Inflammatory macrophage treated with lipopolysaccharide for 1 hour (primary cell): Measurements from ENCODE around the gene DGCR8.

ENCODE experiments used
- DNase-seq, 2 donors: peaks; one replicate each; pipeline ENCODE4 v3.0.0-alpha.2; 2020 to 2022

Gene DGCR8

DNA sequence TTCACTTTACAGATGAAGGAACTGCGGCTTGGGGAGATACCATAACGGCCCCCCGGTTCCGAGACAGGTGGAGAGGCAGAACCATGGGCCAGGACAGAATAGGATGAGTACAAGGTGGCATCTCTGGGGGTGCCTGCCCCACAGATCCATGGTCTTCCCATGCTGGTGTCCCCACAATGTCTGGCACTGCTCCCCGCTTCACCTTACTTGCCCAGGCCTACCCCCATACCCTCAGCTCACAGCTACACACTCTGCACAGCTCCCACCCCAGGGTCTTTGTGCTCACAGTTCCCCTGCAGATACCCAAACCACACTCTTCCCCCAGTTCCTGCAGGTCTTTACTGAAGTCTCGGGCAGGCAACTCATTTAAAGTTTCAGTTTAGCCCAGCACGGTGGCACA is 11.4 kb upstream of the DGCR8 start:
- no peak for DNase-seq

DNA sequence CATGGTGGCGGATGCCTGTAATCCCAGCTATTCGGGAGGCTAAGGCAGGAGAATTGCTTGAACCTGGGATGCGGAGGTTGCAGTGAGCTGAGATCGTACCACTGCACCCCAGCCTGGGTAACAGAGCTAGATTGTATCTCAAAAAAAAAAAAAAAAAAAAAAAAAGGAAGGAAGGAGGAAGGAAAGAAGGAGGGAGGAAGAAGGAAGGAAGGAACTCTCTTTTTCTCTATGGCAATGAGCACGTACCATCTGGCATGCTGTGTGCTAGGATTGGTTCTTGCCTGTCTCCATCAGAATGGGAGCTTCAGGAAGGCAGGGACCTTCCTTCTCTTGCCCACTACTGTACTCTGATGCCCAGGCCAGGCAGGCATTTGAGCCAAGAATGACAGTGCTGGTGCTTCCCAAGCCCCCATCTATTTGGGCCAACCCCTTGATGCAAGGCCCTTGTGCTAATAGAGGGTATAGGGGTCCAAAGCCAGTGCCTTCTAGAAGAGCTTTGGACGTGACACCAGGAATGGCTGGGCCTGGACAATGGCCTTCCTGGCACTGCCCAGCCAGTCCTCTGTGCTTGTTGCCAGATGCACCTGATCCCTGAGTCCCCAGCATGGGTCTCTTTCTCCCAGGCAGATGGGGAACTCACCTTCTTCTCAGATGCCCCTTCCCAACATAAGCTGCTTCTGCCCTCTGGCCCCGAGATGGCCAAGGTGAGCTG is 10.6 kb upstream of the DGCR8 start:
- DNase-seq, result no peak

DNA sequence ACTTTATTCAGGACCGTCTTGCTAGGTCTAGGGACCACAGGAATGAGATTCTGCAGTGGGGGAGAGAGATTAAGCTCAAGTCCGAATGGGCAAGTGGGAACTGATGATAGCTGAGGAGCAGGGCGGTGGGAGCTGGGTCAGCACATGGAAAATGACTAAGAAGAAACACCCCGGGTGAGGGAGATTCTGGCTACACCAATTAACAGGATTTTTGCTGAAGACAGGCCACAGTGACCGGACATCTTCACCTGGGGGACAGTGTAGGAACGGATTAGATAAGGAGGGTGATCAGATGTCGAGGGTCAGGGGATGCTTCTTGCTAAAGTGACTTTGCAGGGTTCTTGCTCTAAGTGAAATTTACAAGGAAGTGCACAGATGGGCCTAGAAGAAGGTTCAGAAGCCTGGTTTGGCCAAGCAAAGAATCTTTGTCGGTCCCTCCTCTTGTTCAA is 8.5 kb upstream of the DGCR8 start:
- no peak for DNase-seq

DNA sequence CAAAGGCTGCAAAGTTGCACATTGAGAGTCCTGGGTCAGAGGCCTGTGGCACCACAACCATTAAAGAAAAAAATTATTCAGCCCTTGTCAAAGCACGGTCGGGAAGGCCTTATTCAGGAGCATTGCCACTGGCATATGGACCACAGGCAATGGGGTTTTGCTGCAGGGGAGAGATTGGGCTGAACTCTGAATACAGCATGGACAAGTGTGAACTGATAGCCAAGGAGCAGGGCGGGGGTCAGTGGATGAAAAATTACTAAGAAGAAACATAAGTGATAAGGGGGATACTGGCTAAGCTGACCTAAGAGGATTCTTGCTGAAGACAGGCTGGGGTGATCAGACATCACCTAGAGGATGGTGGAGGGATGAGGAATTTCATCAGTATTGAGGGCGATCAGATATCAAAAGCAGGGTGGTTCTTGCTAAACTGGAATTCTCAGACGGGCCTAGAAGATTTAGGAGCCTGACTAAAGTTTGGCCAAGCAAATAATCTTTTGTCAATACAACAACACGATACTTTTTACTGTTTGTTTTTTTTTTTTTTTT is 3.3 kb upstream of the DGCR8 start:
- DNase-seq, result no peak

DNA sequence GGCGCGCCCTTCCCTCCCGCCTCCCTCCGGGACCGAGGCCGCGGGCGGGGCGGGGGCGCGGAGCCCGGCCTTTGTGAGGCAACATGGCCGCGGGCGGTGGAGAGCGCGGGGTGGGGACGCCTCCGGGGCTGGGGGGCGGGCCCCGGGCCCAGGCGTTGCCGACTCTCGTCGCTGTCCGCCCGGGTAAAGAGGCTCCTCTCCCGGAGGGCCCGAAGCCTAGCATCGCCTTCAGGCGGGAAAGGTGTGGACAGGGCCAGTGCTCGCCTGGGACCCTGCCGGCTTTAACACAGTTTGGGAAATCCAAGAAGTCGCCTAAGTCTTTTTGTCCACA is 369 bp downstream of the DGCR8 start:
- peak; percentile 39 to 60 for DNase-seq

DNA sequence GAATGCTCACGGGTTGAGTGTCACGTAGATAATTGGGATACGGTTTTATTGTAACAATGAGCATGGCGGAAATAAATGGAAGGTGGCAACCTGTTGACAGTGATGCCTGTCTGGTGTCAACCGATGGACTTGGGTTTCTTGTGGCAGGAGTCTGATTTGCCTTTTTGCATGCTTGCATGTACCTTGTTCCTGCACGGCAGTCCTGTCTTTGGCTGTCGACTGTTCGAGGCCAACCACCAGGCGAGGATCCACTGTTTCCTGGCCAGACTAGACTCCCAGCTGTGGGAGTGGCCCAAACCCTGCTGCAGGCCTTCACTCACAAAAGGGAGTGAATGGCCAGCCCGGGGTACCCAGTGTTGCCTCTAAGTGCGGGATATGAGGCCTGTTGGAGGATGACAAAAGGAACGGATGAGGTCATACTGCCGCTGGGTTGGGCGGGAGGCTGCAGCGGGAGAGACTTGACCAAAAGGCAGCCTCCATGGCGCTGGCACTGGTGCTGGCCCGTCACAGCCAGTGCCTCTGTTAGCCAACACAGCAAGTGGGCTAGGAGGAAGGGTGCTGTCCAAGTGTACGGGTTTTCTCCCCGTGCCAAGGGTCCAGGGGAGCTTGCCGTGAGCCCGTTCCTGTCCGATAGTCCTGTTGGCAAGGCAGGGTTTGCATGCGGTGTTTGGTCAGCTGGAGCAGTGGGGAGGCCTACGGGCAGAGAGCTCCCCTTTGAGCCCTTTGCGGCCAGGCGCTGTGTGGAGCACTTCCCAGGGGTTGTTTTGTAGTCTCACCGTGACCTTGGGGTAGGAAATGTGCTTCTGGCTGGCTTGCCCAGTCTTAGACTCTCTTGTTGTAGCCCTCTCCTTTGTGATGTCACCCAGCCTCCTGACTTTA is 974 bp downstream of the DGCR8 start:
- peak; percentile 7 to 11 for DNase-seq

DNA sequence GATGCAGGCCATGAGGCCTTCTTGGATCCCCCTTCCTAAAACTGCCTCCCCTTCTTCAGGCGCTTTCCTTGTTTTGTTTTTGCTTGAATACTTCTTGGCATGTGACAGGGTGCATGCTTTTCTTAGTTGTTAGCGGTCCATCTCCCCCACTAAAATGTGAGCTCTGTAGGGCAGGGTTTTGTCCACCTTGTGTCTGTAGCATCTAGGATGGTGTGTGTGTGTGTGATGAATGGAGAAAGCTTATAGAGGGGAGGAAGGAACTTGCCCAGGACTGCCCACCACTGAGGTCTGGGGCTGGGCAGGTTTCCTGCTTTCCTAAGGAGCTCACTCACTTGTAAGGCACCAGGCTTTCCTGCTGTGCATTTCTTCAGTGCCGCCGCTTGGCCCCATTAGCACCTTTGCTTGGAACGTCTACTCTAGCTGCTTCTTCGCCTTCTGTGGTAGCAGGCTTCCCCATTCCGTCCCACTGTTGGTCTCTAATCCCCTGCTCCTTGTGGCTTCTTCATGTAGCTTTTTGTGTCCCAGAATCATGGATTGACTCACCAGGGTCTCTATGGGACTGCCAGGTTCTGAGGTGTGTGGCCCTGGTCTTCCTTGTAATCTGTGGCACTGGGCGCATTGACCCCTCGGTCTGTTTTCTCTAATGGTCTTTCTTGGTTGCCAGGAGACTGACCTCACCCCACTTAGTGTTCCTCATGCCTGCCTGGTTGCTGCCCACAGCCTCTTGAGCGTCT is 3.3 kb downstream of the DGCR8 start:
- DNase-seq, result no peak

DNA sequence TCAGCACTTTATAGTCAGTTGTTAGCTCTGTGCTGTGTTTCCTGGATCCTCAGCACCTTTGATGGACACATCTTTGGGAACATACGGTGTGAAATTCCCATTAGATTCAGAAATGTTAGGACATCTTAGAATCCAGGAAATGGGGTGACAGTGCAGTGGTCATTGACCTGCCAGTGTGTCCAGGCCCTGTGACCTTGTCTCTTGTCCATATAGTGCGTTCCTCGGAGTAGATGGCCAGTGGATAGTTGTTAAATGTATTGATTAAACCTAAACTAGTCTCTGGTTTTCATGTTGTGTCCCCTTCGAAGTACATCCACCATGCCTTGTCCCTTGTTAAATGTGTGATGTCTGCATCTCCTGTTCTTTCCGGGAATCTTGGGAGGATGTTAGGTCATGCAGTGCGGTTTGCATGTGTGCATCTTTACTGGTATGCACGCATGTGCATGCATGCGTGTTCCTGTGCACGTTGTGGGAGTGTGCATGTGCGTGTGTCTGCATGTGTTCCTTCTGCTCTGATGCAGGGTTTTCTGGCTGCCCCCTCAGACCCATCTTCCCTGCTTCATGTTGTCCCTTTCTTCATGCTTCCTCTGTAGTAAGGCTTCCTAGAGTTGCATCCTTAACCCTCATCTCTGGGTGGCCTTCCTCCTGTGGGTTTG is 4.0 kb downstream of the DGCR8 start:
- no peak for DNase-seq

DNA sequence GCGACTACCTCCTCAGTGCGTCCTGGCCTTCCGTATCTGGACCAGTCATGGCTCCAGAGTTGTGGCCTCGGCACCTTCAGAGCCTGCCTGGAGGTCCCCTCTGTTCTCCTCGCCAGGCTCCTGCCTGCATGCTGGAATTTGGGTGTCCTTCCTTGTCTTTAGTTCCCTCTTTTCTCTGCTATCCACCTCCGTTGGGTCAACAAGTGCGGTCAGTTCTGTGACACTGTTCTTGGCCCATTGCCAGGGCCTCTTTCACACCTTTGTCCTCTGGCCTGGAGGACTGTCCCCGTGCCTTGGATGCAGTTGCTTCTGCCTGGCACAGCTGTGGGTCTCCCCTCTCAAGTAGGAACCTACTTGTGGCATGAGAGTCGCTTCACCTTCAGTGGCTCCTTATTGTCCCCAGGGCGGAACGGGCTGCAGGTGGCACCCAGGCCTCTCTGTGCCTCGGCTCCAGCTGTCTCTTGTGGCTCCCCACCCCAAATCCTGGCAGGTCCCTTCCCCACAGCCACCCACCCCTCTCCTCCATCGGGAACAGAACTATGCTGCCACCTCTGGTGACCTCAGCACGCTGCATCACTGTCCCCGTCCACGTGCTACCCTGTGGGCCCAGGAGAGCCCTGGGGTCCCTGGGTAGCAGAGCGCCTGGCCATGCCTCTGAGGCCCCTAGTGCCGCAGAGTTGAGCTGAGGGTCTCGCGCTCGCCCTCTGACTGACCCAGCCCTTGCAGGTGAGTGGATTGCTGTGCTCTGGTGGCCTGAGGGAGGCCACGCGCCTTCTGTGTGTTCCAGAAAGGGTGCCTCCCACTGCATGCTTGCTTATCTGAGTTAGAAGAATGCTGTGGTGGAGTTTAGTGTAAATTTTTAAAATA is 4.7 kb downstream of the DGCR8 start:
- DNase-seq, result peak in 1 of 2 donors; percentile 6

DNA sequence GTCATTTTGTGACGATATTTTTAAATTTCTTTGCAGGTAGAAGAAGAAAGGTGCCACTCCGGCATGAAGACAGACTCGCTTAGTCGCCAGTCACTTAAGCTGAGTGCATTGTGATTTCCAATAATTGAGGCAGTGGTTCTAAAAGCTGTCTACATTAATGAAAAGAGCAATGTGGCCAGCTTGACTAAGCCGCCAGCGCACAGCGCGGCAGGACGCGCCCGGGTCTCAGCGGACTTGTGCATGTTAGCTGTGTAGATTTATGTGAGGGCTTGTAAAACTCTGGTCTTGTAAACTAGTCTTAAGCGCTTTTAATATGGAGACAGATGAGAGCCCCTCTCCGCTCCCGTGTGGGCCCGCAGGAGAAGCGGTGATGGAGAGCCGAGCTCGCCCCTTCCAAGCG is 5.6 kb downstream of the DGCR8 start:
- no peak for DNase-seq

DNA sequence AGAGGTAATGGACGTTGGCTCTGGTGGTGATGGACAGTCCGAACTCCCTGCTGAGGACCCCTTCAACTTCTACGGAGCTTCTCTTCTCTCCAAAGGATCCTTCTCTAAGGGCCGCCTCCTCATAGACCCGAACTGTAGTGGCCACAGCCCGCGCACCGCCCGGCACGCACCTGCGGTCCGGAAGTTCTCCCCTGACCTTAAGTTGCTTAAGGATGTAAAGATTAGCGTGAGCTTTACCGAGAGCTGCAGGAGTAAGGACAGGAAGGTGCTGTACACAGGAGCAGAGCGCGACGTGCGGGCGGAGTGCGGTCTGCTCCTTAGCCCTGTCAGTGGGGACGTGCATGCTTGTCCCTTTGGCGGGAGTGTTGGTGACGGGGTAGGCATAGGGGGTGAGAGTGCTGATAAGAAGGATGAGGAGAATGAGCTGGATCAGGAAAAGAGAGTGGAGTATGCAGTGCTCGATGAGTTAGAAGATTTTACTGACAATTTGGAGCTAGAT is 6.1 kb downstream of the DGCR8 start:
- no peak for DNase-seq

DNA sequence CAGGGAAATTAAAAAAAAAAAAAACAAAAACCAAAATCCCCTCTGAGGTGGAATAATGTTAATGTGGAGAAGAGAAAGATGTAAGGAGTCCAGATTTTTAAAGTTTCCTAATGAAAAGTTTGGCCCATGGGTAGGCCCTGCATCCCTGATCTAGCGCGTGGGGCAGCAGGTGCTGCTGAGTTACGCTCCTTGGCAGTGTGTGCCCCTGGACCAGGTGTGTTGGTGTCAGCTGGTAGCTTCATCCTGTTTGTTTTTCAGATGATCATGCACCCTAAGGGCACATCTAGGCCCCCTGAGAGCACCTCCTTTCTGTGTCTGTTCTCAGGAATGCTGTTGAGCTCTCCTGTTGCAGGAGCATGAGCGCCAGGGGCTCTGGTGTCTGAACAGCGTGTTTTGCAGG is 6.7 kb downstream of the DGCR8 start:
- no peak for DNase-seq

DNA sequence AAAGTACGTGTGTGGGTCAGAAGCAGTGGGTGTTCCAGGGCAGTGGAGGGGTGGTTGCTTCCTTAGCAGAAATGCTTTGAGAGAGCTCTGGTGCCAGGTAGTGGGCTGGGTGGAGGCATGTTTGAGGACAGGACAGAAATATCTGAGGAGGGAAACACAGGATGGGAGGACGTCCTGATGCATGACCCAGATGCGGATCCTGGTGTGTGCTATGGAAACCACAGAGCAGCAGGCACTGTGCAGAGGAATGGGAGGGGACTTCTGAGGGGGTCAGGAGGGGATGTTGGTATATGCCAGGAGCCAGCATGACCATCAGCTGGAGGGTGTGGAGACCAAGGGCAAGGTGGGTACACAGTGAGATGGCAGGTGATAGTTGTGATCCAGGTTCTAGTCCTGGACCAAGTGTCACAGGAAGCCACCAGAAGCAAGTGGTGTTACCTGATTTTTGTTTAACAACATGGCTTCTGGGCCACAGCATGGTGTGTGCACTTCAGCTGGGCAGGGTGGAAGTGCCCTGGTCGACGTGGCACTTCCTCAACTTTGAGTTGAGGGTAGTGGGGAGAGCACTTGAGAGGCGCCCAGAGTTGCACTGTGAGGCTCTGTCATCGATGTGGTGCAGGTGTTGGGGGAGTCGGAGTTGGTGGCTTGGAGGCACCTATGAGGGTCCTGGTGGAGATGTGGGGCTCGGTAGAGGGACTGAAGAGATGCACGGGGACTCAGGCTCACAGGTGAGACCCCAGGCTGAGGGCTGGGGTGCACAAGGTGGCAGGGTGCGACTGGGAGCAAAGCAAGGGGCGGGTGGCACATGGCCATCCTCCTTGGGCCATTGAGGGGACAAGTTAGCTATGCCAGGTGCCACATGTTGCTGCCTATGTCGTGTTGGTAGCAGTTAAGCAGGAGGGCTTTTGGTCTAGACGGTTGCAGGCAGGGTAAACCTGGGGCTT is 7.5 kb downstream of the DGCR8 start:
- DNase-seq, result no peak

DNA sequence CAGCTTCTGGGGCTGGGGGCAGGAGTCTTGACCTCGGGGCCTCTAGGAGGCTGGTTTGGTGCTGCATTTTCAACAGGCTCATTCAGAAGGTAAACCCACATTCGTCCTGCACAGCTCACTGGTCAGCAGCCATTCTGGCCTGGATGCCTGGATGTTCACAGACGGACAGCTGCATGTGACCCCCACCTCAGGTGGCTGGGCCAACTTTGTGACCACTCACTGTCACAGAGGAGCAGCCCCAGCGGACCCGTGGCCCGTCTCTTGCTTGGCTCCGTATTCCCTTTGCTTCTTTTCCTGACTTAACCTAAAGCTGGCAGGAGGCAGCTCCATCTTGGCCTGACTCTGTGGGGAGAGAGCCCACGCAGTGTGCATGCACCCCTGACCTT is 8.2 kb downstream of the DGCR8 start:
- no peak for DNase-seq

DNA sequence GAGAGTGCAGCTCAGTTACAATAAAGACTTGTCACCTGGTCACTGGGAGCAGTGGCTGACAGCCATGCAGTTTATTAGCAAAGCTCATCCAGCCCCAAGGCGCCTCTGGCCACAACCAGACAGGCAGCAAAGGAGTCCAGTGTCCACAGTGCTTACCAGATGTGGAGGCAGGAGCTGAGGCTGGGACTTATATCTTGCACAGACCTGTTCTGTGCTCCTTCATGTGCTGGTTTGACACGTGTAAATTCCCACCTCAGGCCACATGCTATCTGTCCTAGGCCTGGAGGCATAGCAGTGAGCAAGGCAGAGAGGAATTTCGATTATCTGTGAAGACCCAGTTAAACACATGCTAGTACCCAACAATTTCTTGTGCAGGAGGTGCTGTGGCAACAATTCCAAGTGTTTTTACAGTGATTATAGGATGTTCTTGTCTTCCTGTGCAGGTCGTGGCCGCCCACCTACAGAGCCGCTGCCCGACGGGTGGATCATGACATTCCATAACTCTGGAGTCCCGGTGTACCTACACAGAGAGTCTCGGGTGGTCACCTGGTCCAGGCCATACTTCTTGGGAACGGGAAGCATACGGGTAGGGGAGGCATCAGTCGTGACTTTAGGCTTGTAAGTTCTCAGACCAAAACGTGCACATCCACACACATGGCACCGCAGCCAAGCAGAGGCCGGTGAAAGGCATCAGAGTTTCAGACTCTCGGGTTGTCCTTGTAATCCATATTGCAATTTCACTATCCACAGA is 9.4 kb downstream of the DGCR8 start:
- no peak for DNase-seq

DNA sequence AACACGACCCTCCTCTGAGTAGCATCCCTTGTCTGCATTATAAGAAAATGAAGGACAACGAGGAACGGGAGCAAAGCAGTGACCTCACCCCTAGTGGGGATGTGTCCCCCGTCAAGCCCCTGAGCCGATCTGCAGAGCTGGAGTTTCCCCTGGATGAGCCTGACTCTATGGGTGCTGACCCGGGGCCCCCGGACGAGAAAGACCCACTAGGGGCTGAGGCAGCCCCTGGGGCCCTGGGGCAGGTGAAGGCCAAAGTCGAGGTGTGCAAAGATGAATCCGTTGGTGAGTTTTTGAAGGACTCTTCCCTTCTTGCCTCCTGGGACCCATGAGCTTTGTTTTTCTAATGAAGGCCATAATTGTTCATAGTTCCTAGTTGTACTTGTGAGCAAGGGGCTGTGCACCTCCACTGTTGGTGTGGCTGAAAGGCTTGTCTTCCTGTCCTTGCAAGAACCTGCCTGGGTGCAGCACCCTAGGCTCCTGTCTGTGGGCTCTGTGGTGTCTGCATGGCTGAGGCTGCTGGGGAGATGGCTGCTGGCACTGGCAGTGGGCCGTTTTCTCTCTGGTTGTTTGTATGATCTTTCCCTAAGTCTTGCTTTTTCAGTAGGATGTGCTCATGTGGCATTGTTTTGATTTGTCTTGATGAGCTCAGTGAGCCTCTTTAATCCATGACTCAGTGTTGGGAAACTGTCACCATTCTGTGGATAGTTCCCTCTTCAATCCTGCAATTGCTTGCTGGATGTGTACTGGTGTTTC is 10.1 kb downstream of the DGCR8 start:
- peak; percentile 2 to 27 for DNase-seq

DNA sequence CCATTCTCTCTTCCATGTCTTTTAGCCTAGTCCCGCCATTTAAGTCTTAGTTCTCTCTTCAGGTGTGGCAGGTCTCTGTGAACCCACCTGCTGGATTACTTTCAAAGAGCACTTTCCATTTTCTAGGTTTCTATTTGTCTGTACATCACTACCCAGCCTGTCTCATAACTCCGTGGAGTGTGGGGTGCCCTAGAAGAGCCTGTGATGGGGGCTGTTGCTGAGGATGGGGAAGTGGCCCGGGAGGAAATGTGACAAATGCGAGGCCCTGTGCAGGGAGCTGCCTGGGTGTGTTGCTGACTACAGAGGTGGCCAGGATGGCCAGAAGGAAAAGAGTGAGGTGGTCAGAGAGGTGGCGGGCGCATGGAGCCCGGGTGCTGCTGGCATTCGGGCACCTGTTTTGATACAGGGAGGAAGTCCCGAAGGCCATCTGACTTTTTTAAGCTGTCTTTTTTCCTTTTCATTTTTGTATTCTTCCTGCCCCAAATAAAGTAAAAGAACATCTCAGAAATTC is 10.7 kb downstream of the DGCR8 start:
- no peak for DNase-seq

DNA sequence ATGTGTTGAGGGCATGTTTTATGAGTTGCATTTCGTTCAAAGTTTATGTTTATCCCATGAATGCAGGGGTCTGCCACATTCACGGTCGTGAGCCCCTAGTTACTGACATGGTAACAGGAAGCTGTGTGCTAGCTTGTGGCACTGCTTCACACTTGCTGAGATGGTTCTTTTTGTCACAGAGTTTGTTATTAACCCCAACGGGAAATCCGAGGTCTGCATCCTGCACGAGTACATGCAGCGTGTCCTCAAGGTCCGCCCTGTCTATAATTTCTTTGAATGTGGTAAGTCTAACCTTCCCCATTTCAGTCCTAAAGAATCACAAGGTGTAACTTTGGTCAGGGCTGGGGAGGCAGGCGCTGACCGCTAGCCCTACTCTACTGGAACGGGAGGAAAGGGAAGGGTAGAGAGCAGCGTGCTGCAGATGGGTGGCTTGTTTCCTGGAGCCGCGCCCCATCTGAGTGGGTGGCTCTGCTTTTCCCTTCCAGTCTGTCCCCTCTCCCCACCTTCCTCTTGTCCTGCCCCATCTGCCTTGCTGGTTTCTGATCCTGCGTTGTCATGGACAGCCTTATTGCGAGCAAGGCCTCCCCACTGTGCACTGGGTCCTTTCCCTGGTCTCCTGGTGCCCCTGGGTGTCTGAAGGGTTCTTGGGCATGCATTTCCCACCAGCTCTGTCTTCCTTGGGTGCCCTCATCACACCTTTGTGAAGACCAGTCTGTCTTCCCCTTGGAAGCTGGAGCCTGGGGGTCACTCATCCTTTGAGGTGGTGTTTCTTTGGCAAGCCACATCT is 11.8 kb downstream of the DGCR8 start:
- DNase-seq, result no peak
